K562 (cell line): Measurements from ENCODE around the gene GPR162. TPM values are rescaled to one million over a fixed set of nuclear protein-coding genes. Genes with fewer than 3 reads are reported as not detected.

Experiments
- BCL6 ChIP-seq: fragments of 250-450 bp; sonication (Bioruptor Pico); IDR thresholded peaks from 2 replicates; pipeline ENCODE4 v1.4.0; 2020
- EZH2 ChIP-seq: IDR thresholded peaks from 2 replicates; pipeline ENCODE4 v1.6.1; 2012; ENCODE audit warnings: low read depth, mild to moderate bottlenecking, inconsistent platforms, low read length, borderline replicate concordance
- FOXP1 ChIP-seq: sonication (generic); formaldehyde crosslinking; IDR thresholded peaks from 2 replicates; pipeline ENCODE4 v1.8.0; 2022; ENCODE audit warnings: mild to moderate bottlenecking, missing genetic modification reagents
- HCFC1 ChIP-seq: IDR thresholded peaks from 2 replicates; pipeline ENCODE4 v1.6.1; 2012; ENCODE audit warnings: low read depth, low read length, improper control_type of control experiment
- HNRNPL ChIP-seq: fragments of 200-400 bp; formaldehyde crosslinking; IDR thresholded peaks from 2 replicates; pipeline ENCODE4 v1.6.1; 2017; ENCODE audit warnings: low read depth, mild to moderate bottlenecking, low read length
- RAD51 ChIP-seq: fragments of 450-650 bp; IDR thresholded peaks from 2 replicates; pipeline ENCODE4 v1.7.1; 2016; ENCODE audit warnings: low read depth, mild to moderate bottlenecking, borderline replicate concordance
- RBM15 ChIP-seq: fragments of 200-400 bp; formaldehyde crosslinking; IDR thresholded peaks from 2 replicates; pipeline ENCODE4 v1.6.1; 2018; ENCODE audit warnings: mild to moderate bottlenecking, low read length, moderate library complexity; ENCODE audit not compliant: insufficient read depth
- RCOR1 ChIP-seq, 2 experiments: IDR thresholded peaks; 2 replicates each; pipeline ENCODE4 v1.6.1; 2012; ENCODE audit warnings: low read depth in 2 of 2, low read length in 2 of 2, borderline replicate concordance in 1 of 2, improper control_type of control experiment in 1 of 2
- SRSF3 ChIP-seq: fragments of 200-400 bp; formaldehyde crosslinking; IDR thresholded peaks from 2 replicates; pipeline ENCODE4 v1.6.1; 2016; ENCODE audit warnings: mild to moderate bottlenecking, low read length, moderate library complexity; ENCODE audit not compliant: insufficient read depth
- THRAP3 ChIP-seq: fragments of 450-650 bp; IDR thresholded peaks from 2 replicates; pipeline ENCODE4 v1.6.1; 2016; ENCODE audit warnings: mild to moderate bottlenecking, inconsistent platforms, borderline replicate concordance
- ZNF174 ChIP-seq: fragments of 250-450 bp; sonication (Bioruptor Pico); IDR thresholded peaks from 2 replicates; pipeline ENCODE4 v1.4.0; 2020; ENCODE audit warnings: mild to moderate bottlenecking
- ZNF445 ChIP-seq: fragments of 250-450 bp; sonication (Bioruptor Pico); IDR thresholded peaks from 2 replicates; pipeline ENCODE4 v1.4.0; 2020; ENCODE audit warnings: low read depth, mild to moderate bottlenecking, moderate library complexity
- polyA plus RNA-seq, 8 experiments: library from polyadenylated mRNA; depleted of rRNA in 4 of 8; stranded (reverse) in 5 of 8; unstranded in 3 of 8; fragments of >200 nt; fragmentation: Nextera tagmentation in 2 of 8; fragmentation: Illumina TruSeq in 1 of 8; extraction: Ambion mirVana in 2 of 8; extraction: Trizol in 1 of 8; gene quantifications; 2 replicates each; pipeline versions ENCODE4 v1.2.1 to v1.2.3, GENCODE V29; 2011 to 2014; ENCODE audit warnings: inconsistent platforms in 1 of 8, missing spikeins in 1 of 8
- total RNA-seq, 7 experiments: library from RNA; depleted of rRNA in 6 of 7; stranded (reverse); fragments of >200 nt in 6 of 7; fragmentation: Illumina TruSeq in 2 of 7; extraction: Trizol in 2 of 7; gene quantifications; 2 replicates each; pipeline versions ENCODE4 v1.2.1 to v1.2.3, GENCODE V29; 2011 to 2021; ENCODE audit warnings: low replicate concordance in 1 of 7
- TF ChIP-seq, protein P1 (sequence below), 2 experiments: fragments of 450-650 bp; formaldehyde crosslinking in 1 of 2; IDR thresholded peaks; 2 replicates each; pipeline versions ENCODE4 v1.4.0 to v1.6.1; 2014 to 2020; ENCODE audit warnings: mild to moderate bottlenecking in 2 of 2, borderline replicate concordance in 1 of 2, low read depth in 1 of 2
- TF ChIP-seq, protein P2 (sequence below), 2 experiments: fragments of 450-650 bp; conservative IDR thresholded peaks; 2 replicates each; pipeline ENCODE4 v1.6.1; 2017; ENCODE audit warnings: mild to moderate bottlenecking in 2 of 2, moderate library complexity in 2 of 2
- TF ChIP-seq, protein P3 (sequence below), 3 experiments: IDR thresholded peaks in 2 of 3; conservative IDR thresholded peaks in 1 of 3; 2 replicates each; pipeline ENCODE4 v1.5.1; 2011 to 2012; ENCODE audit warnings: low read length in 3 of 3, mild to moderate bottlenecking in 3 of 3, control low read depth in 2 of 3, improper control_type of control experiment in 1 of 3, inconsistent platforms in 1 of 3, low read depth in 1 of 3, mixed read lengths in 1 of 3, moderate library complexity in 1 of 3; ENCODE audit not compliant: insufficient read depth in 2 of 3

GPR162 gene
- total and polyA plus RNA-seq, 9 of the 15 experiments (the other 6 are each of a cell fraction or from before 2014, with no cell fraction given), result 0.65 to 1.8 (median 1.1) TPM; not detected in 2

DNA sequence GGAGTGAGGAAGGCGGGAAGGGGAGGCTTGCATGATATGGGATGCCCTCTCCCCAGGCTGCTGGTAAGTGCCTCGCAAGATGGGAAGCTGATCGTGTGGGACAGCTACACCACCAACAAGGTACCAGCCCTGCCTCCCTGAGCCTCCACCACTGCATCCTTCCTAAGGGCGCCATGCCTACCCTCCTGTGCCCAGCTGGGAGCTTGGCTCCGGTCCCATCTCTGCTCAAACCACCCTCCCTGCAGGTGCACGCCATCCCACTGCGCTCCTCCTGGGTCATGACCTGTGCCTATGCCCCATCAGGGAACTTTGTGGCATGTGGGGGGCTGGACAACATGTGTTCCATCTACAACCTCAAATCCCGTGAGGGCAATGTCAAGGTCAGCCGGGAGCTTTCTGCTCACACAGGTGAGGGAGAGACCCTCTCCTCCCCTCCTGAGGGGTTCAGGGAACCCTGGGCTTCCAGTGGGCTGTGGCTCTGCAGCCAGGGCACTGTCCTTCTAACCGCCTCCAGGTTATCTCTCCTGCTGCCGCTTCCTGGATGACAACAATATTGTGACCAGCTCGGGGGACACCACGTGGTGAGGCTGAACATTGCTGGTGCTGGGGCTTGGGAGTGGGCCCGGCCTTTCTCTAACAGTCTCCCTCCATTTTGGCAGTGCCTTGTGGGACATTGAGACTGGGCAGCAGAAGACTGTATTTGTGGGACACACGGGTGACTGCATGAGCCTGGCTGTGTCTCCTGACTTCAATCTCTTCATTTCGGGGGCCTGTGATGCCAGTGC is 21.7 kb downstream of the GPR162 start (continued):
- TF ChIP-seq BCL6 (CRISPR knock-in tag) (no peak), RAD51 (peak; percentile 36; the same call in 1 of the 2 replicates), HNRNPL (no peak), ZNF445 (CRISPR knock-in tag) (no peak), RCOR1 (IDR thresholded peaks at IDR 0.05; ENCODE audit: borderline replicate concordance in 1 of 2, low read depth in 2 of 2, low read length in 2 of 2) (no peak), SRSF3 (no peak), RBM15 (no peak), ZNF174 (CRISPR knock-in tag) (no peak), THRAP3 (no peak), FOXP1 (CRISPR knock-in tag) (peak; percentile 49; the same call in 1 of the 2 replicates), EZH2 (no peak), HCFC1 (no peak)
- TF ChIP-seq, protein P1, sequence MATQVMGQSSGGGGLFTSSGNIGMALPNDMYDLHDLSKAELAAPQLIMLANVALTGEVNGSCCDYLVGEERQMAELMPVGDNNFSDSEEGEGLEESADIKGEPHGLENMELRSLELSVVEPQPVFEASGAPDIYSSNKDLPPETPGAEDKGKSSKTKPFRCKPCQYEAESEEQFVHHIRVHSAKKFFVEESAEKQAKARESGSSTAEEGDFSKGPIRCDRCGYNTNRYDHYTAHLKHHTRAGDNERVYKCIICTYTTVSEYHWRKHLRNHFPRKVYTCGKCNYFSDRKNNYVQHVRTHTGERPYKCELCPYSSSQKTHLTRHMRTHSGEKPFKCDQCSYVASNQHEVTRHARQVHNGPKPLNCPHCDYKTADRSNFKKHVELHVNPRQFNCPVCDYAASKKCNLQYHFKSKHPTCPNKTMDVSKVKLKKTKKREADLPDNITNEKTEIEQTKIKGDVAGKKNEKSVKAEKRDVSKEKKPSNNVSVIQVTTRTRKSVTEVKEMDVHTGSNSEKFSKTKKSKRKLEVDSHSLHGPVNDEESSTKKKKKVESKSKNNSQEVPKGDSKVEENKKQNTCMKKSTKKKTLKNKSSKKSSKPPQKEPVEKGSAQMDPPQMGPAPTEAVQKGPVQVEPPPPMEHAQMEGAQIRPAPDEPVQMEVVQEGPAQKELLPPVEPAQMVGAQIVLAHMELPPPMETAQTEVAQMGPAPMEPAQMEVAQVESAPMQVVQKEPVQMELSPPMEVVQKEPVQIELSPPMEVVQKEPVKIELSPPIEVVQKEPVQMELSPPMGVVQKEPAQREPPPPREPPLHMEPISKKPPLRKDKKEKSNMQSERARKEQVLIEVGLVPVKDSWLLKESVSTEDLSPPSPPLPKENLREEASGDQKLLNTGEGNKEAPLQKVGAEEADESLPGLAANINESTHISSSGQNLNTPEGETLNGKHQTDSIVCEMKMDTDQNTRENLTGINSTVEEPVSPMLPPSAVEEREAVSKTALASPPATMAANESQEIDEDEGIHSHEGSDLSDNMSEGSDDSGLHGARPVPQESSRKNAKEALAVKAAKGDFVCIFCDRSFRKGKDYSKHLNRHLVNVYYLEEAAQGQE (IDR thresholded peaks at IDR 0.05; ENCODE audit: borderline replicate concordance), result peak; percentile 21; the same call in 1 of the 2 replicates
- TF ChIP-seq, protein P1 (CRISPR knock-in tag; IDR thresholded peaks at IDR 0.05; ENCODE audit: low read depth), result no peak
- TF ChIP-seq, protein P2, sequence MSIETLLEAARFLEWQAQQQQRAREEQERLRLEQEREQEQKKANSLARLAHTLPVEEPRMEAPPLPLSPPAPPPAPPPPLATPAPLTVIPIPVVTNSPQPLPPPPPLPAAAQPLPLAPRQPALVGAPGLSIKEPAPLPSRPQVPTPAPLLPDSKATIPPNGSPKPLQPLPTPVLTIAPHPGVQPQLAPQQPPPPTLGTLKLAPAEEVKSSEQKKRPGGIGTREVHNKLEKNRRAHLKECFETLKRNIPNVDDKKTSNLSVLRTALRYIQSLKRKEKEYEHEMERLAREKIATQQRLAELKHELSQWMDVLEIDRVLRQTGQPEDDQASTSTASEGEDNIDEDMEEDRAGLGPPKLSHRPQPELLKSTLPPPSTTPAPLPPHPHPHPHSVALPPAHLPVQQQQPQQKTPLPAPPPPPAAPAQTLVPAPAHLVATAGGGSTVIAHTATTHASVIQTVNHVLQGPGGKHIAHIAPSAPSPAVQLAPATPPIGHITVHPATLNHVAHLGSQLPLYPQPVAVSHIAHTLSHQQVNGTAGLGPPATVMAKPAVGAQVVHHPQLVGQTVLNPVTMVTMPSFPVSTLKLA (conservative IDR thresholded peaks at IDR 0.05), result peak; percentile 74 to 77
- TF ChIP-seq, protein P3, sequence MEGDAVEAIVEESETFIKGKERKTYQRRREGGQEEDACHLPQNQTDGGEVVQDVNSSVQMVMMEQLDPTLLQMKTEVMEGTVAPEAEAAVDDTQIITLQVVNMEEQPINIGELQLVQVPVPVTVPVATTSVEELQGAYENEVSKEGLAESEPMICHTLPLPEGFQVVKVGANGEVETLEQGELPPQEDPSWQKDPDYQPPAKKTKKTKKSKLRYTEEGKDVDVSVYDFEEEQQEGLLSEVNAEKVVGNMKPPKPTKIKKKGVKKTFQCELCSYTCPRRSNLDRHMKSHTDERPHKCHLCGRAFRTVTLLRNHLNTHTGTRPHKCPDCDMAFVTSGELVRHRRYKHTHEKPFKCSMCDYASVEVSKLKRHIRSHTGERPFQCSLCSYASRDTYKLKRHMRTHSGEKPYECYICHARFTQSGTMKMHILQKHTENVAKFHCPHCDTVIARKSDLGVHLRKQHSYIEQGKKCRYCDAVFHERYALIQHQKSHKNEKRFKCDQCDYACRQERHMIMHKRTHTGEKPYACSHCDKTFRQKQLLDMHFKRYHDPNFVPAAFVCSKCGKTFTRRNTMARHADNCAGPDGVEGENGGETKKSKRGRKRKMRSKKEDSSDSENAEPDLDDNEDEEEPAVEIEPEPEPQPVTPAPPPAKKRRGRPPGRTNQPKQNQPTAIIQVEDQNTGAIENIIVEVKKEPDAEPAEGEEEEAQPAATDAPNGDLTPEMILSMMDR (IDR thresholded peaks at IDR 0.05 in 2 of 3, conservative IDR thresholded peaks at IDR 0.05 in 1 of 3; ENCODE audit: insufficient read depth in 2 of 3, low read depth in 1 of 3, low read length in 3 of 3), result peak; percentile 49 to 51 (median 51)
